Measurements from ENCODE around the gene TMEM72. TPM values are rescaled to one million over a fixed set of nuclear protein-coding genes. Genes with fewer than 3 reads are reported as not detected.

TMEM72 gene
- total RNA-seq, 1 experiment from 2014 or later = not detected

DNA sequence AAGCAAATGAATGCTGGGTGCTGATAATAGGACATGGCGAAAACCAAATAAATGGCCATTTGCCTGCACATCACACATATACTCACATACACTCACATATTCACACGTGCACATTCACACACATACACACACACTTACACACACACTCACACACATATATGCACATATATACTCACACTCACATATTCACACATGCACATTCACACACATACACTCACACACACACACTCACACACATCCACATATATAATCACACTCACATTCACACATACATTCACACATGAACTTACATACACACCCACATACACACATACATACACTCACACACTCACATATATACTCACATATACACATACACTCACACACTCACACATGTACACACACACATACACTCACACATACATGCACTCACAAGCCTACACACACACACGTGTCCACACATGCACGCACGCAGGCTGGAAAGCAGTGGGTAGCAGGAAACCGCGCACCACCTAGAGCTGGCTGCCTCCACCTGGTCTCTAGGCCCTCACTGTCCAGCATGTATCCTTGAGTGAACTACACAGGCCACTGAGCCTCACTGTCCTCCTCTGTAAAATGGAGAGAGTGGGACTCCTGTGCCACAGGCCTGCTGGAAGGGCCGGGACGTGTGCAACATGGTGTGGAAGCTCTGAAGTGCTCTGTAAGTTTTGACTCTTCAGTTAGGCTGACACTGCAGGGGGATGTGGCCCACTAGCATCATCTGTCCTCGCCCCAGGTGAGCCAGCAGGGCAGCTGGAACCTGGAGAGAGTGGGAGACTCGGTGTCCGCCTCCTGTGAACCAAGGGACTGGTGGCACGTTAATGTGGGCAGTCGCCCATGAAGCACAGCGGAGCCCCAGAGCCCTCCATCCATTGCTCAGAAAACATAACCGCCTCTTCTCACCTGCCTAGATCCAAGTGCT, 14.9 kb downstream of the TMEM72 start:
- H3F3A ChIP-seq (ENCODE audit: insufficient read depth, low read depth) = no peaks in the 10 kb centered on the region
- ChIA-PET POLR2A (ENCODE audit: unreplicated experiment) (no interaction called here), CTCF (no interaction called here)
- H3K4me1 ChIP-seq (replicated peaks; ENCODE audit: insufficient read depth) = no peaks in the 10 kb centered on the region
- TF ChIP-seq, protein P1, sequence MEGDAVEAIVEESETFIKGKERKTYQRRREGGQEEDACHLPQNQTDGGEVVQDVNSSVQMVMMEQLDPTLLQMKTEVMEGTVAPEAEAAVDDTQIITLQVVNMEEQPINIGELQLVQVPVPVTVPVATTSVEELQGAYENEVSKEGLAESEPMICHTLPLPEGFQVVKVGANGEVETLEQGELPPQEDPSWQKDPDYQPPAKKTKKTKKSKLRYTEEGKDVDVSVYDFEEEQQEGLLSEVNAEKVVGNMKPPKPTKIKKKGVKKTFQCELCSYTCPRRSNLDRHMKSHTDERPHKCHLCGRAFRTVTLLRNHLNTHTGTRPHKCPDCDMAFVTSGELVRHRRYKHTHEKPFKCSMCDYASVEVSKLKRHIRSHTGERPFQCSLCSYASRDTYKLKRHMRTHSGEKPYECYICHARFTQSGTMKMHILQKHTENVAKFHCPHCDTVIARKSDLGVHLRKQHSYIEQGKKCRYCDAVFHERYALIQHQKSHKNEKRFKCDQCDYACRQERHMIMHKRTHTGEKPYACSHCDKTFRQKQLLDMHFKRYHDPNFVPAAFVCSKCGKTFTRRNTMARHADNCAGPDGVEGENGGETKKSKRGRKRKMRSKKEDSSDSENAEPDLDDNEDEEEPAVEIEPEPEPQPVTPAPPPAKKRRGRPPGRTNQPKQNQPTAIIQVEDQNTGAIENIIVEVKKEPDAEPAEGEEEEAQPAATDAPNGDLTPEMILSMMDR (conservative IDR thresholded peaks at IDR 0.05) = no peak
- TF ChIP-seq EZH2 (IDR thresholded peaks at IDR 0.05; ENCODE audit: low read depth) = no peak
- H3K9me3 ChIP-seq (ENCODE audit: insufficient read depth, low read depth) = no peaks in the 10 kb centered on the region
- no peak overlapping the region for H3K4me3 ChIP-seq
- no TSS peak for BruUV-seq (replicated peaks)
- H3K27ac ChIP-seq = no peak overlapping the region
- no peaks in the 10 kb centered on the region for H3K9me2 ChIP-seq (ENCODE audit: insufficient read depth)
- H3K27me3 ChIP-seq (ENCODE audit: insufficient read depth, low read depth) = peaks cover 29% of the 10 kb centered on the region; the same call in 1 of the 2 replicates
- H3K79me2 ChIP-seq (ENCODE audit: low read depth) = no peaks in the 10 kb centered on the region
- H2AFZ ChIP-seq = no peak overlapping the region
- no peaks in the 10 kb centered on the region for H4K20me1 ChIP-seq (ENCODE audit: insufficient read depth)
- no peaks in the 10 kb centered on the region for H3K36me3 ChIP-seq (ENCODE audit: low read depth)
- intact Hi-C loops (cut with micrococcal nuclease; ENCODE audit: unreplicated experiment) = no loop called here
- no peak overlapping the region for H3K4me2 ChIP-seq
- no peak for DNase-seq

DNA sequence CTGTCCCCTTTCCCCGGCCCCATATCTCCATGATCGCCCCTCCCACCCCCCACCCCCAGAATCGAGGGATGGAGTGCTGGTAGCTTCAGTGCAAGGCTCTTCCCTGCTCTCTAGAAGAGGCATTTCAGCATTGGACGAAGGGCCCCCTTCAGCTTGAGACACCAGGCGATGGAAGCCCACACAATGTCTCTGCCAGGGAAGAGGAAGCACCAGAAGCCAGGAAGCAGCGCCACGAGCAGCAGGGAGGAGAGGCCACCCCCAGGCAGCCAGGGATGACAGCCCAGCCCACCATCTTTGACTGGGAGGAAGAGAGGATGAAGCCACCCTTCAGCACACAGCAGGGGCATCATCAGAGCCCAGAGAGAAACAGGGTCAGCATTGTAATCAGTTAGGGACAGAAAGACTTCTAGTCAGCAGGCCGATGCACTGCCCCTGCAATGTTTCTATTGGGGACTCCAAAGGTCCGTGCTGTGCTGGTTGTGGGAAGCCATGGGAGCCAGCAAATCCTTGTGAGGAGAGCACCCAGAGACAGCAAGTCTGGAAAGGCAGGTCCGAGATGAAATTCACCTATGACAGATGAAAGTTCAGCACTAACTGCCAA, 15.7 kb downstream of the TMEM72 start:
- Histone ChIP-seq H3K36me3 (ENCODE audit: low read depth) (no peaks in the 10 kb centered on the region), H3K27ac (no peak overlapping the region), H3K79me2 (ENCODE audit: low read depth) (no peaks in the 10 kb centered on the region), H3K27me3 (ENCODE audit: insufficient read depth, low read depth) (peaks cover 29% of the 10 kb centered on the region; the same call in 1 of the 2 replicates), H3K4me2 (no peak overlapping the region), H3K4me1 (replicated peaks; ENCODE audit: insufficient read depth) (no peaks in the 10 kb centered on the region), H3K4me3 (no peak overlapping the region), H3F3A (ENCODE audit: insufficient read depth, low read depth) (no peaks in the 10 kb centered on the region), H3K9me3 (ENCODE audit: insufficient read depth, low read depth) (no peaks in the 10 kb centered on the region), H2AFZ (no peak overlapping the region), H3K9me2 (ENCODE audit: insufficient read depth) (no peaks in the 10 kb centered on the region), H4K20me1 (ENCODE audit: insufficient read depth) (no peaks in the 10 kb centered on the region)
- intact Hi-C loops (cut with micrococcal nuclease; ENCODE audit: unreplicated experiment) = no loop called here
- POLR2A ChIA-PET (ENCODE audit: unreplicated experiment) = no interaction called here
- CTCF ChIA-PET = no interaction called here
- BruUV-seq (replicated peaks) = no TSS peak
- TF ChIP-seq, protein P1 (conservative IDR thresholded peaks at IDR 0.05) = no peak
- TF ChIP-seq EZH2 (IDR thresholded peaks at IDR 0.05; ENCODE audit: low read depth) = no peak
- no peak for DNase-seq

GRCh38 chr10:44927352-44927751, 16.2 kb downstream of the TMEM72 start:
- TF ChIP-seq, protein P1 (conservative IDR thresholded peaks at IDR 0.05) = no peak
- no peak for TF ChIP-seq EZH2 (IDR thresholded peaks at IDR 0.05; ENCODE audit: low read depth)
- Histone ChIP-seq H3K9me3 (ENCODE audit: insufficient read depth, low read depth) (no peaks in the 10 kb centered on the region), H3K4me2 (no peak overlapping the region), H3K4me3 (no peak overlapping the region), H3K79me2 (ENCODE audit: low read depth) (no peaks in the 10 kb centered on the region), H3F3A (ENCODE audit: insufficient read depth, low read depth) (no peaks in the 10 kb centered on the region), H3K36me3 (ENCODE audit: low read depth) (no peaks in the 10 kb centered on the region), H4K20me1 (ENCODE audit: insufficient read depth) (no peaks in the 10 kb centered on the region), H2AFZ (no peak overlapping the region), H3K4me1 (replicated peaks; ENCODE audit: insufficient read depth) (no peaks in the 10 kb centered on the region), H3K27me3 (ENCODE audit: insufficient read depth, low read depth) (peaks cover 29% of the 10 kb centered on the region; the same call in 1 of the 2 replicates), H3K9me2 (ENCODE audit: insufficient read depth) (no peaks in the 10 kb centered on the region), H3K27ac (no peak overlapping the region)
- intact Hi-C loops (cut with micrococcal nuclease; ENCODE audit: unreplicated experiment) = no loop called here
- DNase-seq = no peak
- POLR2A ChIA-PET (ENCODE audit: unreplicated experiment) = no interaction called here
- CTCF ChIA-PET = no interaction called here
- no TSS peak for BruUV-seq (replicated peaks)
